Glomerular endothelial cell (primary cell): ENCODE measurements around the gene PAX1. TPM values are rescaled to one million over a fixed set of nuclear protein-coding genes. Genes with fewer than 3 reads are reported as not detected.

Experiments used
- DNase-seq: peaks from one replicate; pipeline ENCODE4 v3.0.0-alpha.2; 2011; ENCODE audit warnings: low read depth, low spot score; ENCODE audit errors: extremely low read depth
- total RNA-seq: library from RNA; depleted of rRNA; stranded (reverse); fragments of >200 nt; gene quantifications from 2 replicates; pipeline ENCODE4 v1.2.3, GENCODE V29; 2015

Gene PAX1
- total RNA-seq, 1 donor from 2014 or later: not detected

- DNase-seq: no peak
Observed at GRCh38 chr20:21702553-21703470, 2.7 kb upstream of the PAX1 start.

GRCh38 chr20:21703717-21704407, 1.6 kb upstream of the PAX1 start:
- DNase-seq: no peak

DNA sequence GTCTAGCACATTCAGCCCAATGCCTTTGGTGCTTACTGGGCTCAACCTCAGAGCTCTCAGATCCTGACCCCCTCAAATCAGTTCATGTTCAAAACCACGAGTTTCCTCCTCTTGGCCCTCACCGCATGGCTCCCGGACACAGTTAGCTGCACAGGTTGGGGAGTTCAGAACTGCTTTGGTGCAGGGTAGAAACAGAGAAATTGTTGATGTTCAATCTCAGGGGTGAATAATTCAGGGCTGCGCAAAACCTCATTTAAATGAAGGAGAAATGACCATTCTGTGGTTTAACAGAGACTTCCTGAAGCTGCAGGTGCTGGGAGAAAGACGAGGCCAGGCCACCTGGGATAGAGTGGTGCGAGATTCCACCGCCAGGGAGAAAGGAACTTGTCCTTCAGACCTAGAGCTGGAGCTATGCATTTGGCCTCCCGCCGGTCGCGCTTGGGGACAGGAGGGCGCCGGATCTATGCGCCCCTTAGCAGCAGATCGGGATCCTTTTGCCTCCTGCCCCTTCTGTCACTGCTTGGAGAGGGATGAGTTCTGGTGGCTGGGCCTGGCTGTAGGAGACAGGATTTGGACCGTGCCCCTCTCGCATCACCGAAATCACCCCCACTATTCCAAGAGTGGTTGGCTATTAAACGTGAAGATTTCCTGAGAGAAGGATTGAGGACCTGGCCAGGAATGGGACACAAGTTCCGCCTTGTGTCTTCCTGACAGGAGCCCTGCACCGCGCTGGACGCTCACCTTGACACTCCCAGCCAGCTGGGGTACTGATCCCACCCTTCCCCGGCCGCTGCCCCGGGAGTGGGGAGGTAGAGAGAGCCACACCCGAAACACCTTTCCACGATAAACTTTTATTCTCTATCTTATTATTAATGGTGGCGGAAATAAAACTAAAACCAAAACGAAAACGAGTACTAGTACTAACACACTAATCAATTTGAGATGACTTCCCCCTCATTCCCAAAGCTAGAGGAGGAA, 767 bp upstream of the PAX1 start:
- no peak for DNase-seq

- no peak for DNase-seq
Observed at GRCh38 chr20:21706261-21707195, 1.1 kb downstream of the PAX1 start.

DNA sequence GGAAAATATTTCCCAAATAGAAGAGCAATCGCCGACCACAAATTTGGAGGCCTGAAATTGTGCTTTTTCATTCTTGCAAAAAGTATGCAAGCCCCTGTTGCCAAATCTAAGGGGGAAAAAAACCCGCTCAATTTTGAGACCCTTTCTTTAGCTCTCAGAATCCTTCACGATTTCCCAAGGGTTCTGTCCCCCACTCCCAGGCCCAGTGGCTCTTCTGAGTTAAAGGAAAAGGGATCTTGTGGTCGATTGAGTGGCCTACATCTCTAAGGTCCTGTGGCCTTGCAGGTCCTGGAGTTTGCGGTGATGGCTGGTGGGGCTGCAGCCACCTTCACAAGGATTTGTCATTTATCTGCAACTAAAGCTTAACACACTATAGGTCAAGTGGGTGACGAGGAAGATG, 1.8 kb downstream of the PAX1 start:
- no peak for DNase-seq

GRCh38 chr20:21707999-21708737, 2.7 kb downstream of the PAX1 start:
- no peak for DNase-seq

GRCh38 chr20:21708738-21709534, 3.5 kb downstream of the PAX1 start:
- DNase-seq: no peak

GRCh38 chr20:21709535-21709904, 4.1 kb downstream of the PAX1 start:
- DNase-seq: no peak

GRCh38 chr20:21710341-21710740, 4.9 kb downstream of the PAX1 start:
- DNase-seq: no peak

- DNase-seq: no peak
Observed at GRCh38 chr20:21710863-21711431, 5.5 kb downstream of the PAX1 start.

DNA sequence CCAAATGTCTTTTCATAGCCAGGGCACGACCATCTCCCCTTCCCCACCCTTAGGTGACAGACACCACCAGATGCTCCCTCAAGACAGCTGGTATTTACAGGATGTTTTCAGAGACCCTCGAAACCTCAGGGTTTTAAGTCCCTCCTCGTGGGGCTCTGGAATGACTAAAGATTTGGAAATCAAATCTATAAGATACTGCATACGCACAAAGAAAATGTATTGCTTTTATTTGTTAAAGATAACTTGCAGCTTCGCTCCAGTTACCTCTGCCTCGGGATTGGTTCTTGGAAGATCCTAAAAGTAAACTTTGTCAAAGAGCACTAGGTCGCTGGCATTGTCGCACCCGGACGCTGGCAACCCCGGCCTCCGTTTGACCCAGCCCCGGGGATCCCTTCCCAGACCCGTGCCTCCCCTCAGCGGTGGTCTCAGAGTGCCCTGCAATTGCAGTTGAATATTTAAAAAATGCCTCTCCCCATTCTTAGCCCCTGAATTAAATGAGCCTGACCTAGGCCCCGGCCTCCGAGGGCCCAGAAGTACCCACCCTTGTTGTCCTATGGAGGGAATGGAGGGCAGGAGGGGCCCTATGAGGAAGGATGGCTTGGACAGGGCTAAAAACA, 7.1 kb downstream of the PAX1 start:
- no peak for DNase-seq

GRCh38 chr20:21713470-21713869, 8.0 kb downstream of the PAX1 start:
- DNase-seq: no peak

DNA sequence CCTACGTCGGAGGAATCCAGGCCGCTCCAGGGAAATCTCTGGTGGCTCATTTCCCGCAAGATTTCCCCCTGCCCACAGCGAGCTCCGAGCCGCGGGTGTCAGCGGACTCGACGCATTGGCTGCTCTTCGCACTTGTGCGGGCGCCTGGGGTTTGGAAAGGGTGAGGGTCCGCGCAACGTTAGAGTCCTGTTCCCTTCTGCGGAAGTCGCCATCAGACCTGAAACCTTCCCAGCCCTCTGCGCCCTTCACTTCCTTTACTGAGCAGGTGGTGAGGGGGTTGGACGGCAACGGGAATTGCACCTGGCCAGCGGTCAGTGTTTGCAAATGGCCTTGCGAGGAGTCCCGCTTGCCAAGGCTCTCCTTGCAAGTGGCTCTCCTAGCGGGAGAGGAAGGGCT, 8.4 kb downstream of the PAX1 start:
- DNase-seq: no peak

DNA sequence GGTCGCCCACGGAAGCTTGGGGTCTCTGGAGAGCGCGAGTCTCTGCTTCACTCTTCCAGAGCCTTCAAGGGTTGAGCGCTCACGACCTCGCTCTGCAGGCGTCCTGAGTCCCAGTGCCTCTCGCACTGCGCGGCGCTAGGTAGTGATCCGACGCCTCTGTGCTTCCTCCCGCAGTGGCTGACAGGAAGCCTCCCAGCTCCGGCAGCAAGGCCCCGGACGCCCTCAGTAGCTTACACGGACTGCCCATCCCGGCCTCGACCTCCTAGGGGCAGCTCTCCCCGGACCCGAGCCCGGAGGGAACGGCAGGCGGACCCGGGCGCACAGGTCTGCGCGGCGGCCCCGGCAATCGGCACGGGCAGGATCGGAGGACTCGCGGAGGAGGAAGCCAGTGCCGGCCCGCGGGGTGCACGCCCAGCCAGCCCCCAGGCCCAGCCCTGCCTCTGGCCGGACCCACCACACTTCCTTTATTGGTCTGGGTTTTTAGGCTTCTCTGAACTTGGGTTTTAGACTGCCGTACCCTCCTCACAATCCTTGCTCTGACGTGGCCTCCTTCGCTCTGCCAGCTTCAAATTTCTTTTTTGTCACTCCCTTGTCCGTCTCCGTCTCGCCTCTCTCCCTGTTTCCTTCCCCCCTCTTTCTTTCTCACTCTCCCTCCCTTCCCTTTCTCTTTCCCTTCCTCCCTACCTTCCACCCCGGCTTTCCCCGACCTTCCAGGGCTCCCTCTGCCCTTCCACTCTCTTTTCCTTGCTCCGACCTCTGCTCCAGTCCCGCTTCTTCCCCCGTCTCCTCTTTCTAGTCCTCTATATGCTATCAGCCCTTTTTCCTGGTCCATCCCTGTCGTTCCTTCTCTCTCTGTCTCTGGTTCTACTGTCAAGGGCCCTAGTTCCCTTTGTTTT, 9.1 kb downstream of the PAX1 start:
- no peak for DNase-seq

GRCh38 chr20:21715193-21715881, 9.9 kb downstream of the PAX1 start:
- no peak for DNase-seq

DNA sequence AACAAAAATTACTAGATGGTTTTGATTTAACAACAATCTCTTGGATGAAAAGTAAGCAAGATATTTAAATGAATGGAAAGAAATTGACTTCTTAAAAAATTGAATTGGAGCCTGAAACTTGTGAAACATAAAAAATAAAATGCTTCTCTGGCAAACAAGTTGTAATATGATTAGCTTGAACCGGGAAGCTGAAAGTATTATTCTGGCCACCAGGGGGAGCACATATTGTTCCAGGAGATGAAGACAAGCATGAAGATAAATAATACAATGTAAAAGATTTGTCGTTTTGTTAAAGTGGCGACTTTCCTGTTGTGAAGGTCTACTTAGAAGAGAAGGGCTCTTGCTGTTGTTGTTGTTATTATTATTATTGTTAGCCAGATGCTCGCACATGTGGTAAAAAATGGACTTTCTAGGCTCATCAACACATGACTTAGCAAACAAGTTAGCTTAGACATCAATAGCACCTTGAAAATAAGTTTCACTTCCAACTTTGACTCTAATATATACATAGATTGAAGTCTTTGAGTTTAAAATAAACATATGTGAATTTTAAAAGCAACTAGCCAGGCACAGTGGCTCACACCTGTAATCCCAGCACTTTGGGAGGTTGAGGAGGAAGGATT, 14.2 kb downstream of the PAX1 start:
- peak; percentile 36 for DNase-seq
